ENCODE results near the gene TBC1D9B.

Gene TBC1D9B

DNA sequence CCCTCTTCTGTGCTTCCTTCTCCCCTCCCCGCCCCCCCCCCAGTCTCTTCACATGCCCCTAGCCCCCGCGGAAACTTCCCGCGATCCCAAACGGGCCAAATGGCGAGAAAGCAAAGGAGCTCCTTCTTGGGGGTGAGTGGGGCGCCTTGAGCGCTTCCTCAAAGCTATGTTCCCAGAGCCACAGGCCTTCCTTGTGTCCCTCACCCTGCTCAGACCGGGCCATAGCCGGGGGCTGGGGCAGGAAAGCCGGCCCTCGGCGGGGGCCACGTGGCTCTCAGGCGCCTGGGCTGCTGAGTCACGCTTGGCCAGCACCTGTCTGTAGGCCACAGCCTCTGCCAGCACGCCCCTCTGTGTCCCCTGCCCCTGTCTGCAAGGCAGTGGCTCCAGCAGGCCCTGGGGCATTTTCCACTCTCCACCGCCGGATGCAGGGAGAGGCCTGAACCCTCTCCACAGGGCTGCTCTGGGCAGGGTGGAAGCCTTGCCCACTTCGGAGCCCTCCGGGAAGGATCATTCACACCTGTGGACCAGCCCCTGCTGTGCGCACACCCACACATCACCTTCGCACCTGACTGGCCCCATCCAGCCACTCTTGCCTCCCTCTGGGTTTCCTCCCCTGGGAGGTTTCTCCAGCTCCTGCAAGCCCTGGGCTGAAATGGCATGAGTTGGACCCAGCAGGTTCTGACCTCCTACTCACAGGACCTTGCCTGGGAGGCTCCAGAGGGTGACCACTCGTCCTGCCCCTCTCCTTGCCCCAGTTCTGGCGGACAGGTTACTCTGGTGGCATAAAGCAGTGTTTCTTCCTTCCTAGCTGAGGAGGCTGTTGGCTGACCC lies 88.2 kb downstream of the TBC1D9B start:
- ATAC-seq: peak; percentile 22 to 29

DNA sequence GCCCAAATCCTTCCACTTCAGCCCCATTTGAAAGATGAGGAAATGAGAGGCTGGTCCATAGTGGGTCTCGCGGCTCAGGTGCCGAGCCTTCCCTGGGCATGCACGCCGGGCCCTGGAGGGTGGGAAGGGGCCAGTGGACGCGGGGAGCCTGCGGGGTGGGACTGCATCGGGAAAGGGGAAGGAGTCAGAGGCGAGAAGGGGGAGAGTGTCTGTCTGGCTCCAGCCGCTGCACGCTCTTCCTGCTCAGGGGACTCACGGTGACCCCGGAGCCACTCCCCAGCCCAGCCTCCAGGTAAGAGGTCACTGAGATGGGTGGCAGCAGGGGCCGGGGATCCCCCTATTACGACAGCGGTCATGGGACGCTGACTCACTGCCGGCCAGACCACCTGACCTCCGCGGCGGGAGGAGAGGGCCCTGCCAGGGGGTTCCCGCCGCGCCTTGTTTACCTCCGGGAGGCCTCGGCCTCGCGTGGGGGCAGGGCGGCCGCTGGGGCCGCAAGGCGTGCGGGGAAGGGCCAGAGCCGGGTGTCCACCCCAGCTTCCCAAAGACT lies 88.9 kb downstream of the TBC1D9B start:
- ATAC-seq: peak; percentile 65 to 67

DNA sequence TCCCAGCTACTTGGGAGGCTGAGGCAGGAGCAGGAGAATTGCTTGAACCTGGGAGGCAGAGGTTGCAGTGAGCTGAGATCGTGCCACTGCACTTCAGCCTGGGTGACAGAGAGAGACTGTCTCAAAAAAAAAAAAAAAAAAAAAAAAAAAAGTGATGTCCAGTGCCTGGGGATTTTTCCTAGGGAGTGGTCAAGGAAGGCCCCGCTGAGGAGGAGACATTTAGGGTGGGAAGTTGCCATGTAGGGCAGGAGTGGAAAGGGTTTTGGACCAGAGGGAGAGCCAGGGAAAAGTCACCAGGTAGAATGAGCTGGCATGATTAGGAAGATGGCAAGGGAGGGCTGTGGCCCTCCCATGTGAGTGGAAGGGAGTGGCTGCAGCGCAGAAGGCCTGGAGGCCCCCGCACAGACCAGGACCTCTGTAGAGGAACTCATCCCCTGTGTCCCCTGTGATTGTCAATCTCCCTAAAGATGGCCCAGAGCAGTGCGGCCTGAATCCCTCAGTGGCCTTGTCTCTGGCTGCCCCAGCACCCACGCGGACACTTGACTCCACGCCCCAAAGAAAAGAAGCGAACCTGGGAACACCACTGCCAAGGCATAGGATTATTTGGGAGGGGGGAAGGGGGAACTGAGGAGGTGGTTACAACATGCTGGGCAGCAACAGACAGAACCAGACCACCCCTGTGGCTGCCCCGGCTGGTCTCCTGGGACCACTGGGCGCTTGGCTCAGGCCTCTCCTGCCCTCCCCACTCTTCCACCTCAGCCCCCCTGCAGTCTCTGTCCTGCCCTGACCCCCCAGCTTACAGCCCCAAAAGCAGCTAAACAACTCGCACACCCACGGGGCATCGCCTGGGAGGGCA lies 89.6 kb downstream of the TBC1D9B start:
- no peak for ATAC-seq

DNA sequence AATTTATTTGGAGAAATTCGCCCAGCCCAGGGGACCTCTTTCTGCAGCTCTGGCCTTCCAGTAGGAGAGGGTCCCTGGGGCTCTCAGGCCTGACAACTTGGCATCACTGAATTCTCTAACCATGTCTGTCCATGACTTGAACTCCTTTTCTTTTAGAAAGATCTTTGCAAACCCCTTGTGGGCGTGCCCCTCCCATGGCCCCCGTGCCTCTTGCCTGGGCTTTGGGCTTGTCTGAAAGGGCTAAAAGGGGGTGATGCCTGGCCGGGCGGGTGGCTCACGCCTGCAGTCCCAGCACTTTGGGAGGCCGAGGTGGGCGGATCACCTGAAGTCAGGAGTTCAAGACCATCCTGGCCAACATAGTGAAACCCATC lies 90.2 kb downstream of the TBC1D9B start:
- no peak for ATAC-seq

DNA sequence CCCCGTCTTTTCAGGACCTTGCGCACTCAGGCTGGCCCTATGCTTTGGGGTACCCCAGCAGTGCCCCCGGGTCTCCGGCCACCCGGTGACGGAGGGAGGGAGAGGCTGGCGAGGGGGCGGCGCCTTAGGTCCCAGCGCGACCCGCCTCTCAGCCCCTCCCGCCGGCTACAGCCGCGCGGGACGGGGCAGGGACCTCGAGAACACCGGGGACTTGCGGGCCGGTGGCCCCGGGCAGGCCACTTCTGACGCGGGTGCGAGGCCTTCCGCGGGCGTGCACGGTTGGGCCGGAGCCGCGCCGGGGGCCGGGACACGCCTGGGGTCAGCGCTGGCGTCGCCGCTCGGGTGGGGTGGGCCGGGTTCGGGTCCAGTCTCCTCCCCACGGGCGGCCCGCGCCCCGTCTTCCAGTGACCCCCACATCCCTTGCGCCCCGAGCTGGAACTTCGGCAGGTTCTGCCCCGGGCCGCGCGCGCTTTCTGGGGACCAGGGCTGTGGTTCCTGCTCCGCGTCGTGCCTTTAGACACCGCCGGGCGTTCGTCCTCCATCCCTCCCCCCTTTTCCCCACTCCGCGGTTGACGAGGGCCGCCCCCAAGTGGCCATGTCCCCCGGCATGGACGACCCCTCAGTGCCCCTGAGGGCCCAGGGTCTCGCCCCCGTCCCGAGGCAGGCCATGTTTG lies 90.8 kb downstream of the TBC1D9B start:
- ATAC-seq: no peak

DNA sequence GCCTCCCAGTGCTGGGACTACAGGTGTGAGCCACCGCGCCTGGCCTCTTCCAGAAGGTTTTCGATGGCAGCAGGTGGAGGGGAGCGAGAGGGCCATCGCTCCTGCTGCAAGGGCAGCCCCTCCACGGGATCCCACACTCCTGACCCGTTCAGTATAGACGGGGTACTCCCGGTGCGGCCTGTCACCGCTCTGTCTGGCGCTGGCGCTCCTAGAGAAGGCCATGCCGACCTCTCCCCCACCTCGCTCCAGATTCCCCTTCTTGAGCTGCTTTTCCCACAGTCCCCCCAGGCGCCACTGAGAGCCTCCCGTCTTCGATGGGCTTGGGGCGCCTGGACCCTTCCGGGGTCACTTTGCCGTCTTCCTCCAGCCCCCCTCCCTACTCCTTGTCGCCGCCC lies 91.3 kb downstream of the TBC1D9B start:
- ATAC-seq: no peak

DNA sequence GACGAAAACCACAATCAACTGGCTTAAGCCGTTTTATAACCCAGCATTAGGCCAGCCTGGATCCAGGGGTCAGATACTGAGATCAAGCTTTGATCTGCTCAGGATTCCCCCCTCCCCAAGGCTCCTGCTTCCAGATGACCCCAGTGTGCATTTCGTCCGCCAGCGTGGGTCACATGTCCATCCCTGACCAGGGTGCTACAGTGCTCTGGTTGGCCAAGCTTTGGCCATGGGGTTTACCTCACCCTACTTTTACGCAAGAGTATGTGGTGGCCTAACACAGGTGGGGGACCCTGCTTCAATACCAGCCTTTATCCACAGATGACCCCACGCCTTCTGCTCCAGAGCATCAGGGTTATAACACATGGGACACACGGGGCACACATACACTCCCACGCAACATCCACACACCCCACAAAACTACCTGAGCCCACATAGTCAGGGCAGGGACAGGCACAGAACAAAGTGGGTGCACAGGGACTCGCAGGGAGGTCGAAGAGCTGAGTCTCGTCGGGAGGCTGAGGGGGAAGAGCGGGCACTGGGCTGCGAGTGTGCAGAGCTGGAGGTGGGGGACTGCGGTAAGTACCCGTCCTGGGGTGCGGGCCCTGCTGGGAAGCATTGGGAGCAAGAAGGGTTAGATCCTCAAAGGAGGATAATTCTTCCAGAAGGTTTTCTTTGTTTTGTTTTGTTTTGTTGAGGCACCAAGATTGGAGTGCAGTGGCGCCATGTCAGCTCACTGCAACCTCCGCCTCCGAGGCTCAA lies 92.0 kb downstream of the TBC1D9B start:
- ATAC-seq: no peak

DNA sequence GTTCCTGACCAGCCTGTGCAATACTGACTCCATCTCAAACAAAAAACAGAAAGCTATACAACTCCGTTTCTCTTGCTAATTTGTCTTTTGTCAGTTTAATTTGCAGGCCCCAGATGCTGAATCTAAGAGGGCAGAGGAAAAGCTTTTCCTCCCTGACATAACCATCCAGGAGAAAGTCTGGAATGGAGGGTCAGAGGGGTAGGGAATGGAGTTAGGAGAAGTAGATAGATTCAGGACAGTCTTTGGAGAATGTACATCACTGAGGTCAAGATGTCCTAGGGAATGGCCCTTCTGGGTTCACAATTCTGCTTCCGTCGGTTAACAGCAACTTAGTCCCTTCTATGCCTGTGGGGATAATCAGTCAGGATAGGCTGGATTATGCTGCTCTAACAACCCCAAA lies 93.6 kb downstream of the TBC1D9B start:
- no peak for ATAC-seq

DNA sequence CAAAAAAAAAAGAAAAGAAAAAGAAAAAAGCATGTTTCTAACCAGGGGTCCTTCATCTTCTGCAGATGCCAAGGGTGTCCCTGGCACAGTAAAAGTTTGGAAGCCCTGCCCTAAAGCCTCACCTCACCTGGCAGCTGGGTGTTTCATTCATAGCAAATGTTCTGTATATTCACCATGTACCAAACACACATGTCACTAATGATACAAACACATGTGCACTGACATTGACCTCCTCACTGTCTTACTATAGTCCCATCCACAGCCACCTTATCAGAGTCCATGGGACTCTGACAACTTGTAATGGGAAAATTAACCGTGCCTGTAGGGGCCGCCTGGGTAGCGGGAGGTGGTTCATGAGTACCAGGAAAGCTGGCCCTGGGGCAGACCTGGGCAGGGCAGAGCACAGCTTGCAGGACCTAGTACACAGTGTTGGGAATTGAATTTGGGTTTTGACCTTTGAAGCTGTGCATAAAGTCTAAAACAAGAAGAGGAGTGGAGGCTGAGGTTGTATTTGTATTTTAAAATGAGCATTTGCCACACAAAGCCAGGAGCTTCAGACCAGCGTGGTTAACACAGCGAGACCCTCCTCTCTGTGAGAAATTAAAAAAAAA lies 94.6 kb downstream of the TBC1D9B start:
- ATAC-seq: no peak

DNA sequence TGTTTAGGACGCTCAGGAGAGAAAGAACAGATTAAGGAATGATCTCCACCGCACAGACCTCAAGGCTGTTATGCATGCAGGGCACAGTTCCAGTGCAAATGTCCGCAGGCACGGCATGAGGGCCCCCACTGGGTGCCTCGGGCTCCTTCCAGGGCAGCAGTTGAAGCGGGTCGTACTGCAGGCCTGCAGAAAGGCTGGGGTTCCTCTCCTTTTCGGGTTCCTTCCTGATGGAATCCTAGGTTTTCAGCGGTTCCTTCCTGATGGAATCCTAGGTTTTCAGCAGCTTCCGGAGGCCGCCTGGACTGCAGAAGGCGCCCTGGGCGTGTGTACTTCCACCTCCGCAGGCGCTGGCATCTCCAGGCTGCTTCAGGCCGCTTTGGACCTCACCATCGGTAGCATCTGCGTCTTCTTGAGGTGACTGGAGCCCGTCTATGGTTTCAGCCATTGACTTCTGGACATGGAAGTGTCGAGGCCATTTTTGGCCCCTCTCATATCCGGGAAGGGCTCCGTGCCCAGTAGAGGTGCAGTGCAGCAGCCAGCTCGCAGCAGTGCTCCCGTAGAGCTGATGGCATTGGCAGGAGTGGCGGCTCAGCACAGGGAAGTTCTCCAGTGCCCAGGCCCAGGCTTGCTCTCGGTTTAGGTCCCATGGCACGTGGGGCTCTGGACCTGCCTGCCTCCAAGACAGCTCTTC lies 95.4 kb downstream of the TBC1D9B start:
- no peak for ATAC-seq
